H1 (cell line): Measurements from ENCODE around the gene ABHD10. TPM values are rescaled to one million over a fixed set of nuclear protein-coding genes. Genes with fewer than 3 reads are reported as not detected.

Experiments
- CTCF ChIA-PET: fragments of 300-600 bp; sonication (Branson Sonifier 250); formaldehyde crosslinking; loops from one replicate; lab custom pipeline; 2021; ENCODE audit not compliant: partially characterized antibody; lab: Charles Lee
- POLR2A ChIA-PET: fragments of 300-600 bp; sonication (Branson Sonifier 250); formaldehyde crosslinking; loops from one replicate; lab custom pipeline; 2021; ENCODE audit warnings: inconsistent platforms; ENCODE audit not compliant: partially characterized antibody; lab: Charles Lee
- DNase-seq, 2 experiments: peaks; one replicate each; pipeline versions ENCODE4 v3.0.0 to v3.0.0-alpha.2; 2010 to 2022; ENCODE audit warnings: low spot score in 2 of 2, low read depth in 1 of 2, mixed read lengths in 1 of 2
- FAIRE-seq: peaks from 2 replicates; lab custom pipeline; 2011; peaks lifted over from hg19 to GRCh38; lab: Jason Lieb, UNC
- H2AFZ ChIP-seq: 2 replicates; pipeline ENCODE4 v1.8.1; 2012; ENCODE audit warnings: low read length, inconsistent platforms
- H2AK5ac ChIP-seq: 2 replicates; pipeline ENCODE4 v1.6.1; 2013; ENCODE audit warnings: low read depth, low read length
- H2BK120ac ChIP-seq: replicated peaks from 2 replicates; pipeline ENCODE3; 2013; ENCODE audit warnings: low read depth, low read length, inconsistent platforms
- H2BK12ac ChIP-seq: 2 replicates; pipeline ENCODE4 v1.6.1; 2013; ENCODE audit warnings: low read depth, low read length
- H2BK15ac ChIP-seq: 2 replicates; pipeline ENCODE4 v1.6.1; 2013; ENCODE audit warnings: low read length
- H2BK20ac ChIP-seq: 2 replicates; pipeline ENCODE4 v1.6.1; 2013; ENCODE audit warnings: low read length
- H2BK5ac ChIP-seq: 2 replicates; pipeline ENCODE4 v1.6.1; 2013; ENCODE audit warnings: low read depth, low read length
- H3K14ac ChIP-seq: 2 replicates; pipeline ENCODE4 v1.6.1; 2013; ENCODE audit warnings: inconsistent platforms; ENCODE audit not compliant: insufficient read length
- H3K18ac ChIP-seq: 2 replicates; pipeline ENCODE4 v1.6.1; 2013; ENCODE audit warnings: low read length; ENCODE audit errors: extremely low read depth
- H3K23ac ChIP-seq: 2 replicates; pipeline ENCODE4 v1.6.1; 2013; ENCODE audit warnings: inconsistent platforms; ENCODE audit not compliant: insufficient read length
- H3K23me2 ChIP-seq: 2 replicates; pipeline ENCODE4 v1.6.1; 2013; ENCODE audit warnings: low read depth, low read length
- H3K27ac ChIP-seq: 2 replicates; pipeline ENCODE4 v1.6.1; 2011; ENCODE audit warnings: low read depth, low read length, inconsistent platforms
- H3K27me3 ChIP-seq, 4 experiments: replicated peaks in 1 of 4; 1 replicate in 1 of 4; 2 replicates in 3 of 4; pipeline versions ENCODE4 v1.6.1 to v1.8.1; 2011 to 2013; ENCODE audit warnings: low read length in 3 of 4, mild to moderate bottlenecking in 3 of 4, inconsistent platforms in 2 of 4, mixed read lengths in 2 of 4, moderate library complexity in 1 of 4; ENCODE audit not compliant: control insufficient read depth in 3 of 4, insufficient read depth in 3 of 4; ENCODE audit errors: extremely low read depth in 1 of 4
- H3K36me3 ChIP-seq, 4 experiments: 2 replicates each; pipeline versions ENCODE4 v1.6.1 to v1.8.1; 2011 to 2013; ENCODE audit warnings: mild to moderate bottlenecking in 4 of 4, low read length in 3 of 4, moderate library complexity in 2 of 4, control low read depth in 1 of 4, inconsistent platforms in 1 of 4; ENCODE audit not compliant: insufficient read depth in 4 of 4, control insufficient read depth in 2 of 4
- H3K4ac ChIP-seq: replicated peaks from 2 replicates; pipeline ENCODE3; 2013; ENCODE audit warnings: low read length, low read depth, mixed read lengths, inconsistent platforms; ENCODE audit not compliant: insufficient read length
- H3K4me1 ChIP-seq, 4 experiments: replicated peaks in 1 of 4; 1 replicate in 1 of 4; 2 replicates in 3 of 4; pipeline versions ENCODE4 v1.6.1 to v1.8.1; 2011 to 2013; ENCODE audit warnings: low read length in 3 of 4, inconsistent platforms in 2 of 4, mixed read lengths in 1 of 4; ENCODE audit not compliant: insufficient read depth in 4 of 4, control insufficient read depth in 3 of 4
- H3K4me2 ChIP-seq, 2 experiments: 2 replicates each; pipeline versions ENCODE4 v1.6.1 to v1.8.1; 2011 to 2013; ENCODE audit warnings: low read depth in 2 of 2, low read length in 2 of 2, control low read depth in 1 of 2, inconsistent platforms in 1 of 2, mild to moderate bottlenecking in 1 of 2; ENCODE audit not compliant: insufficient read depth in 1 of 2
- H3K4me3 ChIP-seq, 4 experiments: fragments of 200-600, 300-600 bp in 1 of 4; sonication (generic), shearing (Covaris generic), sonication (Bioruptor Twin) in 1 of 4; 2 replicates each; pipeline versions ENCODE4 v1.5.1 to v1.8.1; 2011 to 2016; ENCODE audit warnings: low read length in 4 of 4, low read depth in 3 of 4, control low read depth in 2 of 4, inconsistent platforms in 2 of 4, mild to moderate bottlenecking in 2 of 4, mixed read lengths in 1 of 4, moderate library complexity in 1 of 4; ENCODE audit not compliant: insufficient read depth in 2 of 4; ENCODE audit errors: extremely low read depth in 1 of 4
- H3K56ac ChIP-seq: replicated peaks from 2 replicates; pipeline ENCODE3; 2013; ENCODE audit warnings: low read depth, mild to moderate bottlenecking, mixed read lengths, low read length, inconsistent platforms; ENCODE audit not compliant: insufficient read length
- H3K79me1 ChIP-seq: 2 replicates; pipeline ENCODE4 v1.6.1; 2013; ENCODE audit warnings: low read depth, low read length, control low read depth
- H3K79me2 ChIP-seq, 2 experiments: 2 replicates each; pipeline versions ENCODE4 v1.6.1 to v1.8.1; 2012 to 2013; ENCODE audit warnings: low read length in 2 of 2, mild to moderate bottlenecking in 2 of 2, inconsistent platforms in 1 of 2; ENCODE audit not compliant: insufficient read depth in 2 of 2, control insufficient read depth in 1 of 2
- H3K9ac ChIP-seq, 4 experiments: replicated peaks in 1 of 4; 1 replicate in 1 of 4; 2 replicates in 3 of 4; pipeline versions ENCODE4 v1.6.1 to v1.8.1; 2011 to 2013; ENCODE audit warnings: low read depth in 3 of 4, low read length in 3 of 4, control low read depth in 2 of 4, mild to moderate bottlenecking in 2 of 4, moderate library complexity in 2 of 4, inconsistent platforms in 1 of 4; ENCODE audit errors: extremely low read depth in 1 of 4
- H3K9me3 ChIP-seq, 2 experiments: 2 replicates each; pipeline versions ENCODE4 v1.6.1 to v1.8.1; 2012 to 2013; ENCODE audit warnings: mild to moderate bottlenecking in 2 of 2, moderate library complexity in 2 of 2, control low read depth in 1 of 2, inconsistent platforms in 1 of 2, low read depth in 1 of 2, low read length in 1 of 2, mixed read lengths in 1 of 2; ENCODE audit not compliant: insufficient read depth in 2 of 2
- H4K20me1 ChIP-seq, 2 experiments: replicated peaks in 1 of 2; 2 replicates each; pipeline versions ENCODE3 to v1.8.1; 2011 to 2013; ENCODE audit warnings: inconsistent platforms in 2 of 2, low read length in 2 of 2, mild to moderate bottlenecking in 1 of 2; ENCODE audit not compliant: insufficient read depth in 2 of 2, control insufficient read depth in 1 of 2
- H4K5ac ChIP-seq: 2 replicates; pipeline ENCODE4 v1.6.1; 2013; ENCODE audit warnings: low read length, low read depth, mixed read lengths, inconsistent platforms; ENCODE audit not compliant: insufficient read length
- H4K8ac ChIP-seq: 2 replicates; pipeline ENCODE4 v1.8.0; 2013; ENCODE audit warnings: mild to moderate bottlenecking, moderate library complexity, low read length, inconsistent platforms; ENCODE audit not compliant: insufficient read depth; ENCODE audit errors: extremely low read depth
- H4K91ac ChIP-seq: replicated peaks from 2 replicates; pipeline ENCODE3; 2013; ENCODE audit warnings: low read length, mixed read lengths, inconsistent platforms; ENCODE audit not compliant: insufficient read length
- HDAC2 ChIP-seq, 2 experiments: fragments of 300-600 bp in 1 of 2; sonication (generic) in 1 of 2; IDR thresholded peaks; 2 replicates each; pipeline ENCODE4 v1.6.1; 2011 to 2012; ENCODE audit warnings: low read depth in 2 of 2, low read length in 2 of 2, mild to moderate bottlenecking in 2 of 2, moderate library complexity in 2 of 2, borderline replicate concordance in 1 of 2, inconsistent platforms in 1 of 2
- WGBS, 2 experiments: shearing (Covaris generic) in 1 of 2; methylation state at CpG; one replicate each; pipeline versions ENCODE4 v1.1.6 to v1.1.7; 2013 to 2015; ENCODE audit warnings: low lambda C conversion rate in 2 of 2, mixed read lengths in 2 of 2, inconsistent platforms in 1 of 2, low coverage in 1 of 2, missing lambda C conversion rate in 1 of 2; ENCODE audit not compliant: insufficient replicate concordance in 2 of 2, insufficient coverage in 1 of 2, insufficient read length in 1 of 2; ENCODE audit errors: extremely low coverage in 1 of 2, missing lambda C conversion rate in 1 of 2; 5-methylcytosine and 5-hydroxymethylcytosine counted together
- polyA plus RNA-seq, 7 experiments: library from polyadenylated mRNA; depleted of rRNA in 3 of 7; stranded (reverse) in 5 of 7; unstranded in 2 of 7; fragments of >200 nt in 5 of 7; fragments of 200-250 nt in 2 of 7; gene quantifications; 1 replicate in 5 of 7; 2 replicates in 1 of 7; 4 replicates in 1 of 7; pipeline versions ENCODE4 v1.2.1 to v1.2.3, GENCODE V29; 2011 to 2013; ENCODE audit warnings: missing spikeins in 2 of 7, mixed read lengths in 2 of 7
- total RNA-seq: library from RNA; stranded (reverse); fragmentation: NEBNext Ultra II Directional; extraction: Animal tissue kit (Norgen Biotek cat#: 25700); gene quantifications from 2 replicates; pipeline ENCODE4 v1.2.1, GENCODE V29; 2021

The ABHD10 gene
- total and polyA plus RNA-seq, 2 of the 8 experiments (the other 6 are each of a cell fraction or from before 2014, with no cell fraction given) = 10.9 to 24.6 TPM

DNA sequence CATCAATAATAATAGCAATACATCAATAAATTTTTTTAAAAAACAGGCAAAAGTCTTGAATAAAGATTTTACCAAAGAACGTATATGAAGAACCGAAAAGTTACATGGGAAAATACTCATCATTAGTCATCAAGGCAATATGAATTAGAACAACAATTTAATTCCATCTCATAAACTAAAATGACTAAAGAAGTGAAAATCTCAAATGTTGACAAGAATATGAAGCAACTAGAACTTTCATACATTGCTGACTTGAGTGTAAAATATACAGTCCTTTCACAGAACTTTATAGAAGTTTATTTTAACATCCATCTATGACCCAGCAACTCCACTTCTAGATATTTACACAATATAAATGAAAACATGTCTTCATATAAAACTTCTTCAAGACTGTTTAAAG, 35.3 kb upstream of the ABHD10 start:
- FAIRE-seq (no peak), DNase-seq (no peak)
- POLR2A ChIA-PET = no interaction called here

More for the DNA sequence above, 35.3 kb upstream of the ABHD10 start:
- H4K91ac ChIP-seq = no peak overlapping the region
- H3K14ac ChIP-seq = no peak overlapping the region
- H3K79me2 ChIP-seq = no peaks in the 10 kb centered on the region
- CTCF ChIA-PET = no interaction called here
- no peaks in the 10 kb centered on the region for H4K20me1 ChIP-seq
- H2BK20ac ChIP-seq = no peak overlapping the region
- H3K9me3 ChIP-seq = no peaks in the 10 kb centered on the region
- H2AK5ac ChIP-seq = no peak overlapping the region
- no peak overlapping the region for H4K8ac ChIP-seq
- no peaks in the 10 kb centered on the region for H3K79me1 ChIP-seq
- no peak overlapping the region for H3K18ac ChIP-seq
- H4K5ac ChIP-seq = no peak overlapping the region
- H3K27ac ChIP-seq = no peak overlapping the region
- H3K4me3 ChIP-seq = no peak overlapping the region
- H3K23me2 ChIP-seq = no peaks in the 10 kb centered on the region
- H2BK15ac ChIP-seq = no peak overlapping the region
- TF ChIP-seq HDAC2 (IDR thresholded peaks at IDR 0.05; ENCODE audit: borderline replicate concordance in 1 of 2, low read depth in 2 of 2, low read length in 2 of 2) = no peak
- no peaks in the 10 kb centered on the region for H3K4me1 ChIP-seq
- H2BK5ac ChIP-seq = no peak overlapping the region
- no peak overlapping the region for H3K4ac ChIP-seq
- no peak overlapping the region for H2AFZ ChIP-seq
- WGBS, 2 experiments = 89% methylated on average over 2 of the region's 2 CpGs; no CpG with 5 or more reads in 1 of the 2 experiments
- H3K36me3 ChIP-seq = 0 out of 8 replicates have a peak, but pooled peaks cover 0 to 2% (median 0%) of the 10 kb centered on the region in 4 experiments
- H3K4me2 ChIP-seq = no peak overlapping the region
- no peak overlapping the region for H2BK120ac ChIP-seq
- H3K56ac ChIP-seq = no peak overlapping the region
- no peak overlapping the region for H3K9ac ChIP-seq
- no peak overlapping the region for H2BK12ac ChIP-seq
- no peak overlapping the region for H3K23ac ChIP-seq
- H3K27me3 ChIP-seq = no peaks in the 10 kb centered on the region
